T-cell (primary cell): ENCODE data around the gene TBX4. TPM values are rescaled to one million over a fixed set of nuclear protein-coding genes. Genes with fewer than 3 reads are reported as not detected.

Experiments used
- ATAC-seq, 4 experiments: fragments of 200-7000 bp in 3 of 4; fragments of 150-1000 bp in 1 of 4; cut with Tn5 transposase; replicated peaks in 1 of 4; 1 replicate in 3 of 4; 2 replicates in 1 of 4; pipeline ENCODE4 v1.10.0; 2021; ENCODE audit warnings: moderate library complexity in 3 of 4, mild to moderate bottlenecking in 2 of 4, moderate number of reproducible peaks in 1 of 4
- CTCF ChIA-PET, 2 donors: fragments of 300-600 bp; sonication (Branson Sonifier 250); formaldehyde crosslinking; loops; one replicate each; lab custom pipeline; 2022; ENCODE audit warnings: antibody characterized with exemption in 2 of 2; lab: Charles Lee
- POLR2A ChIA-PET, 2 donors: fragments of 300-600 bp; sonication (Branson Sonifier 250); formaldehyde crosslinking; loops; one replicate each; lab custom pipeline; 2022; ENCODE audit warnings: antibody characterized with exemption in 2 of 2; lab: Charles Lee
- DNase-seq, 35 experiments: peaks; one replicate each; pipeline versions ENCODE4 v3.0.0 to v3.0.0-alpha.2; 2013 to 2023
- H3K27ac ChIP-seq: one replicate; pipeline ENCODE4 v1.5.1; 2013; ENCODE audit warnings: low read length
- H3K27me3 ChIP-seq, 2 experiments: replicated peaks in 1 of 2; 1 replicate in 1 of 2; 2 replicates in 1 of 2; pipeline versions ENCODE4 v1.6.1 to v1.7.0; 2013; ENCODE audit warnings: low read length in 1 of 2, mixed read lengths in 1 of 2; ENCODE audit not compliant: control insufficient read depth in 2 of 2, insufficient read depth in 2 of 2; ENCODE audit errors: extremely low read depth in 1 of 2
- H3K36me3 ChIP-seq, 2 donors: 1 replicate in 1 of 2; 2 replicates in 1 of 2; pipeline versions ENCODE4 v1.6.1 to v1.7.0; 2013; ENCODE audit warnings: low read length in 1 of 2; ENCODE audit not compliant: control insufficient read depth in 2 of 2, insufficient read depth in 1 of 2; ENCODE audit errors: extremely low read depth in 1 of 2
- H3K4me1 ChIP-seq, 2 experiments: 1 replicate in 1 of 2; 2 replicates in 1 of 2; pipeline versions ENCODE4 v1.6.1 to v1.7.0; 2013; ENCODE audit warnings: low read length in 2 of 2, mixed read lengths in 1 of 2; ENCODE audit not compliant: insufficient read depth in 2 of 2, control insufficient read depth in 1 of 2; ENCODE audit errors: extremely low read depth in 1 of 2
- H3K4me3 ChIP-seq, 2 donors: 1 replicate in 1 of 2; 2 replicates in 1 of 2; pipeline versions ENCODE4 v1.5.1 to v1.7.0; 2013; ENCODE audit warnings: mild to moderate bottlenecking in 2 of 2, low read length in 1 of 2, moderate library complexity in 1 of 2; ENCODE audit not compliant: control insufficient read depth in 1 of 2; ENCODE audit errors: extremely low read depth in 1 of 2
- H3K9me3 ChIP-seq: 2 replicates; pipeline ENCODE4 v1.7.0; 2013
- H3K27ac Mint-ChIP-seq, 2 donors: one replicate each; pipeline ENCODE4 v1.8.0; 2020 to 2021; ENCODE audit warnings: mild to moderate bottlenecking in 2 of 2, mixed read lengths in 2 of 2
- H3K27me3 Mint-ChIP-seq, 2 donors: one replicate each; pipeline ENCODE4 v1.8.0; 2021 to 2022; ENCODE audit warnings: mixed read lengths in 2 of 2
- H3K36me3 Mint-ChIP-seq: one replicate; pipeline ENCODE4 v1.8.0; 2021; ENCODE audit warnings: mixed read lengths
- H3K4me1 Mint-ChIP-seq, 3 donors: one replicate each; pipeline ENCODE4 v1.8.0; 2020 to 2022; ENCODE audit warnings: mixed read lengths in 3 of 3, mild to moderate bottlenecking in 1 of 3
- H3K4me3 Mint-ChIP-seq, 3 donors: one replicate each; pipeline ENCODE4 v1.8.0; 2020 to 2022; ENCODE audit warnings: mild to moderate bottlenecking in 3 of 3, mixed read lengths in 3 of 3, moderate library complexity in 3 of 3
- H3K9me3 Mint-ChIP-seq, 3 donors: one replicate each; pipeline ENCODE4 v1.8.0; 2020 to 2022; ENCODE audit warnings: mixed read lengths in 3 of 3
- WGBS: methylation state at CpG from one replicate; pipeline ENCODE4 v1.1.5; 2013; ENCODE audit warnings: missing lambda C conversion rate; ENCODE audit not compliant: insufficient coverage; 5-methylcytosine and 5-hydroxymethylcytosine counted together
- total RNA-seq, 35 experiments: library from RNA in 6 of 35; stranded (reverse) in 6 of 35; fragments of 120-200 nt in 1 of 35; gene quantifications; one replicate each; pipeline versions ENCODE4 v1.2.1 to v1.2.4 and lab custom pipeline; 2013 to 2026

The TBX4 gene
- total RNA-seq, 5 donors from 2014 or later (not counting 1 experiment from before 2014, with no cell fraction given) = not detected

DNA sequence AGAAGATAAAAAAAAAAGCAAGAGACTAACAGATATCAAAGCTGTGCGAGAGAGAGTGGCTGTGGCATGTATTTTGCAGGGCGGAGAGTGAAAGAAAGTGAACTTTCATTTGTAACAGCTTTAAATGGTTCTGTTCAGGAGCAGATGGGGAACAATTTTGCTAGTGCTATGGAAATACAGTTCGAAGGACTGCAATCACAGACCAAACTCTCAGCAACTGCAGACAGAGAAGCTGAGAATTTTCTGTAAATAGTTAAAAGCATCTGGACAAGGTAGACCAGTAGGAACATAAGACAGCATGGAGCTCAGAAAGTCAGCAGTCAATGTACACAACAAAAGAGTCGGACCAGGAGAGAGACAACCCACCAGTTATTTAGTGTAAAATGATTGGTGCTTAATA lies 62.3 kb downstream of the TBX4 start:
- no peak overlapping the region for H3K27ac ChIP-seq
- H3K4me3 Mint-ChIP-seq = no peak overlapping the region

DNA sequence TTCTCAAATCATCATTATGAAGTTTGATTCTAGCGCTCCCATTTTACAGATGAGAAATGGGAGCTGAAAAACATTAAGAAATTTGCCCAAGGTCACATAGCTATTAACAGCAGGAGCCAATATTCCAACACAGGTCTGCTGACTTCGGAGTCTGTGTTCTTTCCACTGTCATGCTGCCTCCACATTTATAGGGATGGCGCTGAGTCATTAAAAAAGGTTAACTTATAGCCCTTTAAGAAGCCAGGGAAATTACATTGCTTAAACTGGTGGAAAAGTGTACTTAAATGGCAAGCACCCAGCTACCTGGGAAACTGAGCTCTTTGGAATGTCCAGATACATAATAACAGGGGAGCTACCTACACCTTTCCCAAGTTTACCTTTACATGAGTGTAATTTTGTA lies 65.0 kb downstream of the TBX4 start:
- no peaks in the 10 kb centered on the region for H3K4me1 Mint-ChIP-seq
- H3K27me3 Mint-ChIP-seq = peaks cover 13 to 14% of the 10 kb centered on the region in 2 donors
- no CpG with 5 or more reads among the region's 3 CpGs for WGBS
- H3K9me3 ChIP-seq = no peaks in the 10 kb centered on the region
- H3K4me3 ChIP-seq = no peak overlapping the region
- H3K27ac ChIP-seq = no peak overlapping the region
- DNase-seq (no peak), ATAC-seq (no peak)
- no peaks in the 10 kb centered on the region for H3K4me1 ChIP-seq
- CTCF ChIA-PET = no interaction called here
- no peak overlapping the region for H3K27ac Mint-ChIP-seq
- no peaks in the 10 kb centered on the region for H3K36me3 Mint-ChIP-seq
- no peaks in the 10 kb centered on the region for H3K27me3 ChIP-seq
- no peaks in the 10 kb centered on the region for H3K36me3 ChIP-seq
- POLR2A ChIA-PET = no interaction called here
- H3K9me3 Mint-ChIP-seq = no peaks in the 10 kb centered on the region
- H3K4me3 Mint-ChIP-seq = no peak overlapping the region

More for the DNA sequence above, 62.3 kb downstream of the TBX4 start:
- Mint-ChIP-seq H3K27ac (no peak overlapping the region), H3K36me3 (no peaks in the 10 kb centered on the region), H3K9me3 (no peaks in the 10 kb centered on the region), H3K27me3 (peaks cover 13 to 22% of the 10 kb centered on the region in 2 donors), H3K4me1 (no peaks in the 10 kb centered on the region)
- ChIA-PET CTCF (no interaction called here), POLR2A (no interaction called here)
- 100% methylated on average over 1 of the region's 4 CpGs for WGBS
- Histone ChIP-seq H3K36me3 (no peaks in the 10 kb centered on the region), H3K4me3 (no peak overlapping the region), H3K27me3 (no peaks in the 10 kb centered on the region), H3K9me3 (no peaks in the 10 kb centered on the region), H3K4me1 (no peaks in the 10 kb centered on the region)
- ATAC-seq = no peak
- DNase-seq = no peak

DNA sequence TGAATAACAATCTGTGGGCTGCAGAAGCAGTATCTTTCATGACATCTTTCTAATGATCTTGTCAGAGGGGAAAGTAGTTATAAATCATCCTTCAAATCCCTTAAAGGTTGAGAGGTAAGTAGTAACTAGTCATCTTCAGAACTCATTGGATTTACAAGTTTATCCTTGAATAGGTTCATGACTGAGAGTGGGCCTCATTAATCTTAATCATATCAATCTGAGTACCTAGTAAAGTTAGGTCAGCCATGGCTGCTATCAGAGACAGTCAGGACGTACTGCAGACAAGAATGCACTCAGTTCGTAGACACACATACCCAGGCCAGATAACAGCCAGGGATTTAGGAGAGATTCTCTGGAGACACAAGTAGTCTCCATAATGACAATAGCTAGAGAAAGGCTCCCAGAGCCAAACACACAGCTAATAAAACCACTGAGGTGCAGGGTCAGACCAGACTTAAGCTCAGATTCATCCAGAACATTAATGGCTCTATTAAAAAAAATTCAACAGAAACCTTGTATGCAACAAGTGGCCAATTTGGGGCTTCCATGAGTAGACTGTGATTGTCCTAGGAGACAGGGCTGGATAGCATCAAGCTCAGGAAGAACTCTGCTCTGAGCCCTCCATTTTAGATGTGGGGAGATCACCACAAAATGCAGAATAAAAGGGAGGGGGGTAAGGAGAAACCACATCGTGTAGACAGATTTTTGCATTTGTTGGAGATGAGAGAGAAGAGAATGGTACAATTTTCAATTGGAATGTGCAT lies 65.8 kb downstream of the TBX4 start:
- H3K9me3 Mint-ChIP-seq = no peaks in the 10 kb centered on the region
- H3K9me3 ChIP-seq = no peaks in the 10 kb centered on the region
- CTCF ChIA-PET = no interaction called here

DNA sequence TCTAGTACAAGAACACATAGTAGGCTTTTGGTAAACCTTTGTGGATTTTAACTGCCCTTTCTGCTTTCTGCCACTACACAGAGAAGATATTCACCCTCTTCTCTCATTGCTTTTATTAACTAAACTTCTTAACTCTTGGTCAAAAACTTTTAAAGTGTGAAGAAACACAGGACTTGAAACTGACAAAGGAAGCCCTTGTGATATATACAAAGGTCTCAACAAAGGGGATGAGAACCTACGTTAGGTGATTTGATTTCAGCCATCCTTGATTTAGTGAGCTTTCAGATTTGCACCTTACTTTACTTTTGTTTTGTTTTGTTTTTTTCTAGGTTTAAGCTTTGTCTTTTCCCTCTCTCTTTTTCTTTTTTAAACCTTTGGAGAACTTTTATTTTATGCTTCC lies 66.9 kb downstream of the TBX4 start:
- H3K36me3 Mint-ChIP-seq = no peaks in the 10 kb centered on the region
- Histone ChIP-seq H3K9me3 (no peaks in the 10 kb centered on the region), H3K4me3 (no peak overlapping the region), H3K27me3 (peaks cover 0 to 4% of the 10 kb centered on the region in 2 experiments), H3K4me1 (no peaks in the 10 kb centered on the region), H3K27ac (no peak overlapping the region), H3K36me3 (no peaks in the 10 kb centered on the region)
- peaks cover 17 to 27% of the 10 kb centered on the region in 2 donors for H3K27me3 Mint-ChIP-seq
- no peaks in the 10 kb centered on the region for H3K9me3 Mint-ChIP-seq
- WGBS = no CpG with 5 or more reads among the region's 1 CpG
- H3K27ac Mint-ChIP-seq = no peak overlapping the region
- no peaks in the 10 kb centered on the region for H3K4me1 Mint-ChIP-seq
- H3K4me3 Mint-ChIP-seq = no peak overlapping the region
- POLR2A ChIA-PET = no interaction called here
- CTCF ChIA-PET = no interaction called here
- no peak for DNase-seq
- no peak for ATAC-seq

More for the DNA sequence above, 65.8 kb downstream of the TBX4 start:
- WGBS = 90% methylated on average over 2 of the region's 3 CpGs
- Mint-ChIP-seq H3K36me3 (no peaks in the 10 kb centered on the region), H3K27ac (no peak overlapping the region), H3K4me1 (no peaks in the 10 kb centered on the region), H3K4me3 (no peak overlapping the region), H3K27me3 (peaks cover 14 to 20% of the 10 kb centered on the region in 2 donors)
- peaks cover 0 to 4% of the 10 kb centered on the region in 2 experiments for H3K27me3 ChIP-seq
- H3K27ac ChIP-seq = no peak overlapping the region
- POLR2A ChIA-PET = interaction anchor here in 1 of 2 donors (0.7 kb wide), 1 partner anchor 19 kb away, joined by 3 read pairs; no protein-coding TSS in a partner anchor
- no peaks in the 10 kb centered on the region for H3K4me1 ChIP-seq
- DNase-seq (no peak), ATAC-seq (no peak)
- H3K36me3 ChIP-seq = no peaks in the 10 kb centered on the region
- no peak overlapping the region for H3K4me3 ChIP-seq

DNA sequence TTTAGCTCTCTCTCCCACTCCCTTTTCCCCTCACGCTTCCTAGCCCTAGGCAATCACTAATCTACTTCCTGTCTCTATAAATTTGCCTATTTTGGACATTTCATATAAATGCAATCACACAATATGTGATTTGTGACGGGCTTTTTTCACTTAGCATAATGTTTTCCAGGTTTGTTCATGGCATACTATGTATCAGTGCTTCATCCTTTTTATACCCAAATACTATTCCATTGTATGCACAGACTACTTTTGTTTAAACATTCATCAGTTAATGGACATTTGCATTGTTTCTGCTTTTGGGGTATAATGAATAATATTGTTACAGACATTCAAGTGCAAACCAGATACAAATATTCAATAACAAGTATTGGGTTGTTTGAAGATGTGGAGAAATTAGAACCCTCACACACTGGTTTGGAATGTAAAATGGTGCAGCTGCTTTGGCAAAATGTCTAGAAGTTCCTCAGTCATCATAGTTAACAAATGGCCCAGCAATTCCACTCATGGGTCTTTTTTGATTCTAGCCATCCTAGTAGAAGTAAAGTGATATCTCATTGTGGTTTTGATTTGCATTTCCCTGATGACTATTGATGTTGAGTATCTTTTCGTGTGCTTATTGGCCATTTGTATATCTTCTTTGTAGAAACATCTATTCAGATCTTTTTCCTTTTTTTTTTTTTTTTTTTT lies 67.7 kb downstream of the TBX4 start:
- Histone ChIP-seq H3K4me3 (no peak overlapping the region), H3K36me3 (no peaks in the 10 kb centered on the region), H3K27me3 (peaks cover 0 to 6% of the 10 kb centered on the region in 2 experiments), H3K9me3 (no peaks in the 10 kb centered on the region), H3K27ac (no peak overlapping the region), H3K4me1 (no peaks in the 10 kb centered on the region)
- no peak for ATAC-seq
- Mint-ChIP-seq H3K27me3 (peaks cover 22 to 23% of the 10 kb centered on the region in 2 donors), H3K4me1 (no peaks in the 10 kb centered on the region), H3K36me3 (no peaks in the 10 kb centered on the region), H3K9me3 (no peaks in the 10 kb centered on the region), H3K4me3 (no peak overlapping the region), H3K27ac (no peak overlapping the region)
- WGBS = 50% methylated on average over 1 of the region's 3 CpGs
- CTCF ChIA-PET = no interaction called here
- POLR2A ChIA-PET = interaction anchor here in 1 of 2 donors (0.7 kb wide), 1 partner anchor 21 kb away, joined by 15 read pairs; no protein-coding TSS in a partner anchor
- no peak for DNase-seq

DNA sequence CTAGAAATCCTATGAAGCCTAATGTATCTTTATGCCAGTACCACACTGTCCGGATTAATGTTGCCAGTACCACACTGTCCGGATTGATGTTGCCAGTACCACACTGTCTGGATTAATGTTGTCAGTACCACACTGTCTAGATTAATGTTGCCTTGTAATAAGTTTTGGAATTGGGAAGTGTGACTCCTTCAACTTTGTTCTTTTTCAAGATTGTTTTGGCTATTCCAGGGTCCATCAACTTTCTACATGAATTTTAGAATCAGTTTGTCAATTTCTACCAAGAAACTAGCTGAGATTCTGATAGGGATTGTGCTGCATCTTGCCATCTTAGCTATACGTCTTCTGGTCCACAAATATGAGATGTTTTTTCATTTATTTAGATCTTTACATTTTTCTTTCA lies 68.7 kb downstream of the TBX4 start:
- Mint-ChIP-seq H3K9me3 (no peaks in the 10 kb centered on the region), H3K27ac (no peak overlapping the region), H3K4me3 (no peak overlapping the region), H3K27me3 (peaks cover 25% of the 10 kb centered on the region in 2 donors), H3K4me1 (no peaks in the 10 kb centered on the region), H3K36me3 (no peaks in the 10 kb centered on the region)
- Histone ChIP-seq H3K27ac (no peak overlapping the region), H3K36me3 (no peaks in the 10 kb centered on the region), H3K4me1 (no peaks in the 10 kb centered on the region), H3K9me3 (no peaks in the 10 kb centered on the region), H3K4me3 (no peak overlapping the region), H3K27me3 (peaks cover 0 to 6% of the 10 kb centered on the region in 2 experiments)
- no peak for ATAC-seq
- POLR2A ChIA-PET = no interaction called here
- CTCF ChIA-PET = no interaction called here
- DNase-seq = no peak
- WGBS = 100% methylated on average over 1 of the region's 3 CpGs
